ENCODE data around the gene RHBDL1. TPM values are rescaled to one million over a fixed set of nuclear protein-coding genes. Genes with fewer than 3 reads are reported as not detected.

The RHBDL1 gene
- total RNA-seq, 1 experiment from 2014 or later = 3.6 TPM

GRCh38 chr16:721765-722540, 46.5 kb downstream of the RHBDL1 start:
- H3K9ac ChIP-seq (ENCODE audit: low read length) = peak overlapping the region; percentile 99
- peak overlapping the region; percentile 97 for H3K4me3 ChIP-seq (ENCODE audit: low read length)
- H2AFZ ChIP-seq (ENCODE audit: low read length) = no peak overlapping the region
- H3K27ac ChIP-seq (ENCODE audit: low read length) = no peak overlapping the region
- DNase-seq = peak; percentile 45
- H3K9me2 ChIP-seq (replicated peaks; ENCODE audit: insufficient read depth, low read length) = no peaks in the 10 kb centered on the region
- H3K4me1 ChIP-seq (ENCODE audit: low read length) = peaks cover 84% of the 10 kb centered on the region
- 0 out of 2 replicates have a peak, but pooled peaks cover 2% of the 10 kb centered on the region for H3K36me3 ChIP-seq (ENCODE audit: insufficient read depth, low read length)
- H3K9me3 ChIP-seq (ENCODE audit: low read length) = no peaks in the 10 kb centered on the region
- no peaks in the 10 kb centered on the region for H3K27me3 ChIP-seq (ENCODE audit: low read length)
- 0 out of 2 replicates have a peak, but pooled peaks cover 15% of the 10 kb centered on the region for H3K79me2 ChIP-seq (ENCODE audit: low read length)
- H4K20me1 ChIP-seq (ENCODE audit: insufficient read depth, low read depth, low read length) = peaks cover 19% of the 10 kb centered on the region
- peak overlapping the region; percentile 88 for H3K4me2 ChIP-seq (ENCODE audit: low read depth, low read length, poor library complexity, severe bottlenecking)

GRCh38 chr16:722835-723633, 47.6 kb downstream of the RHBDL1 start:
- Histone ChIP-seq H3K9me3 (ENCODE audit: low read length) (no peaks in the 10 kb centered on the region), H2AFZ (ENCODE audit: low read length) (no peak overlapping the region), H4K20me1 (ENCODE audit: insufficient read depth, low read depth, low read length) (peaks cover 8% of the 10 kb centered on the region), H3K4me3 (ENCODE audit: low read length) (peak overlapping the region; percentile 35; the same call in 1 of the 2 replicates), H3K27me3 (ENCODE audit: low read length) (no peaks in the 10 kb centered on the region), H3K79me2 (ENCODE audit: low read length) (0 out of 2 replicates have a peak, but pooled peaks cover 18% of the 10 kb centered on the region), H3K4me1 (ENCODE audit: low read length) (peaks cover 81% of the 10 kb centered on the region), H3K9me2 (replicated peaks; ENCODE audit: insufficient read depth, low read length) (no peaks in the 10 kb centered on the region), H3K27ac (ENCODE audit: low read length) (peak overlapping the region; percentile 91), H3K4me2 (ENCODE audit: low read depth, low read length, poor library complexity, severe bottlenecking) (peak overlapping the region; percentile 89), H3K9ac (ENCODE audit: low read length) (peak overlapping the region; percentile 75), H3K36me3 (ENCODE audit: insufficient read depth, low read length) (0 out of 2 replicates have a peak, but pooled peaks cover 2% of the 10 kb centered on the region)
- DNase-seq = peak; percentile 42

DNA sequence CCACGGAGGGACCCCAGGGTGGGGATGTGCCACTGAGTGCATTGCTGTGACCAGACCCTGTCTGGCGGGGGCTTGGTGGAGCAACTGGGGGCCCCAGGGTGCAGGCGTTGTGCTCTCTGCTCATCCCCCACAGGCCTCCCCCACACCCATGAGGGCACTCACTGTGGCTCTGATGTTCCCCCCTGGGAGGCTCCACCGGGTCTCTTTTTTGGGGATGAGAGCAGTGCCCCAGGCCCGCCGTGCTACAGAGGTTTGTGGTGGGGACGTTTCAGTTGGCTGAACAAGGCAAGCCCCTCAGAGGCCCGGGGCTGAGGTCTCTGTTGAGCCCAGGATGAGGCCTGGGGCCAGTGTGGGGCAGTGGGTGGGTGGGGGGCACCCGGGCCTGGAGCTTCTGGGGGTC, 48.2 kb downstream of the RHBDL1 start:
- Histone ChIP-seq H3K27me3 (ENCODE audit: low read length) (no peaks in the 10 kb centered on the region), H3K36me3 (ENCODE audit: insufficient read depth, low read length) (0 out of 2 replicates have a peak, but pooled peaks cover 2% of the 10 kb centered on the region), H3K9ac (ENCODE audit: low read length) (peak overlapping the region; percentile 75)

GRCh38 chr16:724188-725040, 48.9 kb downstream of the RHBDL1 start:
- no peaks in the 10 kb centered on the region for H3K9me3 ChIP-seq (ENCODE audit: low read length)
- no peaks in the 10 kb centered on the region for H3K27me3 ChIP-seq (ENCODE audit: low read length)
- peaks cover 8% of the 10 kb centered on the region for H4K20me1 ChIP-seq (ENCODE audit: insufficient read depth, low read depth, low read length)
- peaks cover 28% of the 10 kb centered on the region for H3K79me2 ChIP-seq (ENCODE audit: low read length)
- DNase-seq = peak; percentile 77
- peak overlapping the region; percentile 73; the same call in 1 of the 2 replicates for H3K4me3 ChIP-seq (ENCODE audit: low read length)
- no peak overlapping the region for H2AFZ ChIP-seq (ENCODE audit: low read length)
- peak overlapping the region; percentile 91 for H3K27ac ChIP-seq (ENCODE audit: low read length)
- H3K9ac ChIP-seq (ENCODE audit: low read length) = peak overlapping the region; percentile 75
- H3K36me3 ChIP-seq (ENCODE audit: insufficient read depth, low read length) = 0 out of 2 replicates have a peak, but pooled peaks cover 2% of the 10 kb centered on the region
- H3K4me2 ChIP-seq (ENCODE audit: low read depth, low read length, poor library complexity, severe bottlenecking) = peak overlapping the region; percentile 89
- no peaks in the 10 kb centered on the region for H3K9me2 ChIP-seq (replicated peaks; ENCODE audit: insufficient read depth, low read length)
- peaks cover 82% of the 10 kb centered on the region for H3K4me1 ChIP-seq (ENCODE audit: low read length)

More for the DNA sequence above, 48.2 kb downstream of the RHBDL1 start:
- H3K79me2 ChIP-seq (ENCODE audit: low read length) = peaks cover 22% of the 10 kb centered on the region; the same call in 1 of the 2 replicates
- H3K27ac ChIP-seq (ENCODE audit: low read length) = peak overlapping the region; percentile 91
- H4K20me1 ChIP-seq (ENCODE audit: insufficient read depth, low read depth, low read length) = peaks cover 8% of the 10 kb centered on the region
- H3K4me3 ChIP-seq (ENCODE audit: low read length) = peak overlapping the region; percentile 35; the same call in 1 of the 2 replicates
- no peaks in the 10 kb centered on the region for H3K9me3 ChIP-seq (ENCODE audit: low read length)
- peak overlapping the region; percentile 89 for H3K4me2 ChIP-seq (ENCODE audit: low read depth, low read length, poor library complexity, severe bottlenecking)
- DNase-seq = peak; percentile 52
- H3K9me2 ChIP-seq (replicated peaks; ENCODE audit: insufficient read depth, low read length) = no peaks in the 10 kb centered on the region
- no peak overlapping the region for H2AFZ ChIP-seq (ENCODE audit: low read length)
- H3K4me1 ChIP-seq (ENCODE audit: low read length) = peaks cover 83% of the 10 kb centered on the region

DNA sequence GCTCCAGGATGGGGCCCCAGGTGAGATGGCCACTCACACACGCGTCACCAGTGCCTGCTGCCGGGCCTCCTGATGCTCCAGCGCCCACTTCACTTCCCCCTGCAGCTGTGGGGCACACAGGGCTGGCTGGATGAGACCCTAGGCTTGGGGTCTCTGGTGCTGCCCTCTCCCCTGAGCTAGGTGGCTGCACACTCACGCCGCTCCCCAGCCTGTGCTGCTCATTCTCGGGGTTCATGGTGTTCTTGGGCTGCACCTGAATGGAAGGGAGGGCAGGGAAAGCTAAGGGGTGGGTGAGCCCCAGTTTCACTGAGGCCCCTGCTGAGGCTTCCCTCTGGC, 49.5 kb downstream of the RHBDL1 start:
- Histone ChIP-seq H3K79me2 (ENCODE audit: low read length) (peaks cover 32% of the 10 kb centered on the region), H3K4me2 (ENCODE audit: low read depth, low read length, poor library complexity, severe bottlenecking) (peak overlapping the region; percentile 89), H3K36me3 (ENCODE audit: insufficient read depth, low read length) (0 out of 2 replicates have a peak, but pooled peaks cover 3% of the 10 kb centered on the region), H3K4me3 (ENCODE audit: low read length) (peak overlapping the region; percentile 73; the same call in 1 of the 2 replicates), H4K20me1 (ENCODE audit: insufficient read depth, low read depth, low read length) (peaks cover 8% of the 10 kb centered on the region), H2AFZ (ENCODE audit: low read length) (no peak overlapping the region), H3K9ac (ENCODE audit: low read length) (peak overlapping the region; percentile 75), H3K4me1 (ENCODE audit: low read length) (peaks cover 82% of the 10 kb centered on the region), H3K9me3 (ENCODE audit: low read length) (no peaks in the 10 kb centered on the region), H3K9me2 (replicated peaks; ENCODE audit: insufficient read depth, low read length) (no peaks in the 10 kb centered on the region), H3K27ac (ENCODE audit: low read length) (peak overlapping the region; percentile 91), H3K27me3 (ENCODE audit: low read length) (no peaks in the 10 kb centered on the region)
- no peak for DNase-seq

DNA sequence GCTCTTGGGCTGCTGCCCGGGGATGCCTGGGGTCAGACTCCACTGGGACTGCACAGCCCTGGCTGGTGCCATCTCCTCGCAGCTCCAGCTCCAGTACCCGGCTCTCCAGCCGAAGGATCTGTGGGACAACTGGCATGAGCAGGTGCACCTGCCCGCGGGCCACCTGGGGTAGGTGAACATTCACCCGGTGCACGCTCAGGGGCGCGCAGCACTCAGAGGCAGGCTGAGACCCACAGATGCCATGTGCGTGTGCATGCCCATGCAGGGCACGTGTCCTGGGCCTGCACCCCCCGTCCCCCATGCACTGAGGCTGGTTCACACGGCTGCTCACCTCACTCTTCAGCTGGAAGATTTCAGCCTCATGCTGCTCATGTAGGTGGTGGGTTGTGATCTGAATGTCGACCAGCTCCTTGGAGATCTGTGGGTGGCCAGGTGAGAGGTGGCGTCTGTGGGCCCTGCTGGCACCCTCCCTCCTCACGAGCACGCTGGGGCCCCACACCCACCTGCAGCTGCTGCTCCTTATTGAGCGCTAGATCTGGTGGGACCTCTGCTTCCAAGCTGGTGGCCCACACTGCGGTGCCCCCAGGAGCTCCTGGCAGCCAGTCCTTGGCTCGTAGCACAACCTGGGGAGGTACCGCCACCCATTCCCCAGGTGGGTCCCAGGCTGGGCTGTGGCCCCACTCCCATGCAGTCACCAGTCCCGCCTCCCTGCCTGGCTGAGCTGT, 50.2 kb downstream of the RHBDL1 start:
- H3K4me1 ChIP-seq (ENCODE audit: low read length) = peaks cover 83% of the 10 kb centered on the region
- peak overlapping the region; percentile 75 for H3K9ac ChIP-seq (ENCODE audit: low read length)
- peak overlapping the region; percentile 91 for H3K27ac ChIP-seq (ENCODE audit: low read length)

DNA sequence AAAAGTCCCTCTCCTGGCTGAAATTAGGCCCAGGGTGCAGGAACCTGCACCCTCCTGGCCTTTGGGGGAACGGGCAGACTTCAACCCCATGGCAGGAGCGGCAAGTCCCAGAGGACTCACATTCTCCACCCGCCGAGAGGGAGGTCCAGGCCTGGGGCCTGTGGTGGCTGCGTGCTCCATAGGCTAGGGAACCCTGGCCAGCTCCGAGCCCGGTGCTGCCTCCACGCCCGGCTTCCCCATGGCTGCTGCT, 50.6 kb downstream of the RHBDL1 start:
- H3K9ac ChIP-seq (ENCODE audit: low read length) = peak overlapping the region; percentile 75

More for the DNA sequence above, 50.2 kb downstream of the RHBDL1 start:
- H3K4me2 ChIP-seq (ENCODE audit: low read depth, low read length, poor library complexity, severe bottlenecking) = peak overlapping the region; percentile 89
- no peak overlapping the region for H2AFZ ChIP-seq (ENCODE audit: low read length)
- peaks cover 33% of the 10 kb centered on the region for H3K79me2 ChIP-seq (ENCODE audit: low read length)
- peak; percentile 72 for DNase-seq
- 0 out of 2 replicates have a peak, but pooled peaks cover 6% of the 10 kb centered on the region for H3K36me3 ChIP-seq (ENCODE audit: insufficient read depth, low read length)
- no peaks in the 10 kb centered on the region for H3K27me3 ChIP-seq (ENCODE audit: low read length)
- H3K4me3 ChIP-seq (ENCODE audit: low read length) = peak overlapping the region; percentile 73
- H3K9me2 ChIP-seq (replicated peaks; ENCODE audit: insufficient read depth, low read length) = no peaks in the 10 kb centered on the region
- peaks cover 8% of the 10 kb centered on the region for H4K20me1 ChIP-seq (ENCODE audit: insufficient read depth, low read depth, low read length)
- H3K9me3 ChIP-seq (ENCODE audit: low read length) = no peaks in the 10 kb centered on the region

More for the DNA sequence above, 50.6 kb downstream of the RHBDL1 start:
- Histone ChIP-seq H3K27me3 (ENCODE audit: low read length) (no peaks in the 10 kb centered on the region), H3K4me1 (ENCODE audit: low read length) (peaks cover 88% of the 10 kb centered on the region), H3K4me3 (ENCODE audit: low read length) (peak overlapping the region; percentile 73), H3K9me2 (replicated peaks; ENCODE audit: insufficient read depth, low read length) (no peaks in the 10 kb centered on the region), H2AFZ (ENCODE audit: low read length) (no peak overlapping the region), H3K9me3 (ENCODE audit: low read length) (no peaks in the 10 kb centered on the region), H3K79me2 (ENCODE audit: low read length) (peaks cover 33% of the 10 kb centered on the region), H4K20me1 (ENCODE audit: insufficient read depth, low read depth, low read length) (peaks cover 8% of the 10 kb centered on the region), H3K4me2 (ENCODE audit: low read depth, low read length, poor library complexity, severe bottlenecking) (peak overlapping the region; percentile 89), H3K36me3 (ENCODE audit: insufficient read depth, low read length) (0 out of 2 replicates have a peak, but pooled peaks cover 6% of the 10 kb centered on the region), H3K27ac (ENCODE audit: low read length) (peak overlapping the region; percentile 91)
- DNase-seq = no peak
